K562 (cell line): ENCODE data around the gene MYL11. TPM values are rescaled to one million over a fixed set of nuclear protein-coding genes. Genes with fewer than 3 reads are reported as not detected.
A peak's percentile ranks its signal among the peaks of the same experiment; 100 is the strongest.

Experiments
- C11orf30 ChIP-seq: fragments of 450-650 bp; IDR thresholded peaks from 2 replicates; pipeline ENCODE4 v1.6.1; 2016; ENCODE audit warnings: low read depth, mild to moderate bottlenecking
- CHD4 ChIP-seq: fragments of 200-600 bp; sonication (generic); IDR thresholded peaks from 3 replicates; pipeline ENCODE4 v1.6.1; 2012; ENCODE audit warnings: low read depth, mild to moderate bottlenecking, mixed read lengths, low read length, inconsistent platforms; ENCODE audit not compliant: insufficient read depth, insufficient replicate concordance, poor library complexity, severe bottlenecking
- CTCFL ChIP-seq: IDR thresholded peaks from 2 replicates; pipeline ENCODE4 v1.6.1; 2011; ENCODE audit warnings: borderline replicate concordance, low read depth, mild to moderate bottlenecking, moderate library complexity, low read length; ENCODE audit not compliant: insufficient read depth, poor library complexity, severe bottlenecking
- FOXM1 ChIP-seq, 2 experiments: fragments of 450-650 bp in 1 of 2; sonication (generic) in 1 of 2; formaldehyde crosslinking in 1 of 2; IDR thresholded peaks; 2 replicates each; pipeline versions ENCODE4 v1.6.1 to v1.9.0; 2017 to 2022; ENCODE audit warnings: low read depth in 2 of 2, mild to moderate bottlenecking in 2 of 2, missing genetic modification reagents in 1 of 2, moderate library complexity in 1 of 2
- GATA2 ChIP-seq: sonication (generic); formaldehyde crosslinking; IDR thresholded peaks from 2 replicates; pipeline ENCODE4 v1.4.0; 2020; ENCODE audit warnings: mild to moderate bottlenecking, missing genetic modification reagents
- GATAD2A ChIP-seq: fragments of 450-650 bp; IDR thresholded peaks from 2 replicates; pipeline ENCODE4 v1.6.1; 2017
- HDAC8 ChIP-seq: fragments of 450-650 bp; IDR thresholded peaks from 2 replicates; pipeline ENCODE4 v1.6.1; 2016; ENCODE audit warnings: mild to moderate bottlenecking, missing genetic modification characterization, moderate library complexity, missing compliant biosample characterization
- KDM2B ChIP-seq: fragments of 250-450 bp; sonication (Bioruptor Pico); IDR thresholded peaks from 2 replicates; pipeline ENCODE4 v1.8.0; 2021; ENCODE audit warnings: mild to moderate bottlenecking, moderate library complexity
- PRPF4 ChIP-seq: fragments of 200-400 bp; formaldehyde crosslinking; IDR thresholded peaks from one replicate; pipeline ENCODE4 v1.6.1; 2017; ENCODE audit warnings: low read length, low read depth, mild to moderate bottlenecking; ENCODE audit not compliant: insufficient read depth, poor library complexity, severe bottlenecking
- RBFOX2 ChIP-seq: fragments of 200-400 bp; formaldehyde crosslinking; IDR thresholded peaks from 2 replicates; pipeline ENCODE4 v1.6.1; 2017; ENCODE audit warnings: low read depth, mild to moderate bottlenecking, low read length, moderate library complexity
- RBM14 ChIP-seq: fragments of 200-400 bp; formaldehyde crosslinking; IDR thresholded peaks from 2 replicates; pipeline ENCODE4 v1.6.1; 2018; ENCODE audit warnings: low read depth, mild to moderate bottlenecking, low read length, moderate library complexity, borderline replicate concordance; ENCODE audit not compliant: insufficient read depth
- SMARCE1 ChIP-seq: fragments of 450-650 bp; IDR thresholded peaks from 2 replicates; pipeline ENCODE4 v1.7.1; 2016; ENCODE audit warnings: mild to moderate bottlenecking
- SPI1 ChIP-seq: IDR thresholded peaks from 2 replicates; pipeline ENCODE4 v1.6.1; 2011; ENCODE audit warnings: low read depth, low read length, control low read depth, borderline replicate concordance
- TAF9B ChIP-seq: fragments of 450-650 bp; IDR thresholded peaks from 2 replicates; pipeline ENCODE4 v1.6.1; 2018; ENCODE audit warnings: mild to moderate bottlenecking; ENCODE audit not compliant: partially characterized antibody
- TAL1 ChIP-seq: fragments of 450-650 bp; IDR thresholded peaks from 2 replicates; pipeline ENCODE4 v1.6.1; 2016; ENCODE audit warnings: mild to moderate bottlenecking
- TEAD1 ChIP-seq, 2 experiments: fragments of 450-650 bp in 1 of 2; sonication (generic) in 1 of 2; formaldehyde crosslinking; IDR thresholded peaks; 2 replicates each; pipeline versions ENCODE4 v1.4.0 to v1.8.0; 2020 to 2022; ENCODE audit warnings: mild to moderate bottlenecking in 2 of 2, missing genetic modification reagents in 1 of 2
- ZBTB34 ChIP-seq: fragments of 250-450 bp; sonication (Bioruptor Pico); IDR thresholded peaks from 2 replicates; pipeline ENCODE4 v1.8.0; 2021; ENCODE audit warnings: mild to moderate bottlenecking, moderate library complexity
- ZNF134 ChIP-seq: fragments of 250-450 bp; sonication (Bioruptor Pico); conservative IDR thresholded peaks from 2 replicates; pipeline ENCODE4 v1.4.0; 2020
- ZNF324 ChIP-seq: fragments of 250-450 bp; sonication (Bioruptor Pico); IDR thresholded peaks from 2 replicates; pipeline ENCODE4 v1.4.0; 2020; ENCODE audit warnings: mild to moderate bottlenecking
- ZNF695 ChIP-seq: fragments of 450-650 bp; formaldehyde crosslinking; IDR thresholded peaks from 2 replicates; pipeline ENCODE4 v1.4.0; 2020; ENCODE audit warnings: mild to moderate bottlenecking, moderate library complexity
- ZNF740 ChIP-seq, 3 experiments: fragments of 200-800 bp in 1 of 3; sonication (Bioruptor generic) in 1 of 3; sonication (generic) in 1 of 3; formaldehyde crosslinking in 1 of 3; IDR thresholded peaks; 2 replicates each; pipeline versions ENCODE4 v1.6.1 to v1.8.0; 2016 to 2022; ENCODE audit warnings: mild to moderate bottlenecking in 2 of 3, missing compliant biosample characterization in 2 of 3, missing genetic modification characterization in 2 of 3, missing genetic modification reagents in 1 of 3
- ZNF77 ChIP-seq: fragments of 250-450 bp; sonication (Bioruptor Pico); IDR thresholded peaks from 2 replicates; pipeline ENCODE4 v1.5.0; 2020
- polyA plus RNA-seq, 8 experiments: library from polyadenylated mRNA; depleted of rRNA in 4 of 8; stranded (reverse) in 5 of 8; unstranded in 3 of 8; fragments of >200 nt; fragmentation: Nextera tagmentation in 2 of 8; fragmentation: Illumina TruSeq in 1 of 8; extraction: Ambion mirVana in 2 of 8; extraction: Trizol in 1 of 8; gene quantifications; 2 replicates each; pipeline versions ENCODE4 v1.2.1 to v1.2.3, GENCODE V29; 2011 to 2014; ENCODE audit warnings: inconsistent platforms in 1 of 8, missing spikeins in 1 of 8
- total RNA-seq, 7 experiments: library from RNA; depleted of rRNA in 6 of 7; stranded (reverse); fragments of >200 nt in 6 of 7; fragmentation: Illumina TruSeq in 2 of 7; extraction: Trizol in 2 of 7; gene quantifications; 2 replicates each; pipeline versions ENCODE4 v1.2.1 to v1.2.3, GENCODE V29; 2011 to 2021; ENCODE audit warnings: low replicate concordance in 1 of 7

The MYL11 gene
- total and polyA plus RNA-seq, 9 of the 15 experiments (the other 6 are each of a cell fraction or from before 2014, with no cell fraction given) = 0.31 to 1.5 (median 0.73) TPM; not detected in 4

- TF ChIP-seq CTCFL (no peak), TAL1 (no peak), HDAC8 (no peak), GATA2 (CRISPR knock-in tag) (peak; percentile 32), RBM14 (no peak), ZNF134 (no peak), PRPF4 (no peak), ZNF77 (CRISPR knock-in tag) (no peak), TAF9B (peak; percentile 83), TEAD1 (CRISPR knock-in tag; IDR thresholded peaks at IDR 0.05) (peak in 1 of 2 experiments; percentile 92; a peak in 2 of 4 replicates), CHD4 (peak; percentile 27), GATAD2A (no peak), SMARCE1 (no peak), C11orf30 (peak; percentile 74), FOXM1 (IDR thresholded peaks at IDR 0.05; ENCODE audit: low read depth) (peak; percentile 69; the same call in 1 of the 2 replicates), FOXM1 (CRISPR knock-in tag; IDR thresholded peaks at IDR 0.05; ENCODE audit: low read depth) (0 out of 2 replicates have a peak, but pooled peaks have one; percentile 28), SPI1 (peak; percentile 57), ZNF324 (CRISPR knock-in tag) (no peak), ZNF740 (CRISPR knock-in tag; IDR thresholded peaks at IDR 0.05) (no peak), ZNF740 (tag; IDR thresholded peaks at IDR 0.05) (no peak), RBFOX2 (peak; percentile 85), ZBTB34 (CRISPR knock-in tag) (no peak), KDM2B (CRISPR knock-in tag) (no peak), ZNF695 (CRISPR knock-in tag) (no peak)
Observed at GRCh38 chr16:30355144-30355953, 19.3 kb upstream of the MYL11 start, which contains the start of gene CD2BP2 (continued).
